Activated naive CD4-positive, alpha-beta T cell treated with anti-CD3 and anti-CD28 coated beads, Interleukin-2, amount 50 U/mL, for 16 hours (primary cell): ENCODE data around the gene PGLYRP2.
"Not testable (repeated sequence)": the region's sequence is repeated elsewhere in the genome, so short reads cannot be mapped to it uniquely, and the experiment has no call there.

Experiments
- DNase-seq: peaks from one replicate; pipeline ENCODE4 v3.0.0-alpha.2; 2020

Gene PGLYRP2

GRCh38 chr19:15479391-15480345, at the start of gene PGLYRP2:
Gene PGLYRP2, minus strand, starts transcription at chr19:15479501. Its CDS starts 130 bp downstream, at chr19:15479371.
- DNase-seq, result no peak

GRCh38 chr19:15527705-15528104, 48.4 kb upstream of the PGLYRP2 start:
- no peak for DNase-seq

- DNase-seq, result no peak
Measured at GRCh38 chr19:15526408-15526807, 47.1 kb upstream of the PGLYRP2 start.

GRCh38 chr19:15525291-15525690, 46.0 kb upstream of the PGLYRP2 start:
- no peak for DNase-seq

GRCh38 chr19:15524781-15525180, 45.5 kb upstream of the PGLYRP2 start:
- no peak for DNase-seq

GRCh38 chr19:15519433-15519976, 40.2 kb upstream of the PGLYRP2 start:
- no peak for DNase-seq

- no peak for DNase-seq
Measured at GRCh38 chr19:15517778-15518177, 38.5 kb upstream of the PGLYRP2 start.

GRCh38 chr19:15516363-15516762, 37.1 kb upstream of the PGLYRP2 start:
- DNase-seq, result no peak

GRCh38 chr19:15515227-15515625, 35.9 kb upstream of the PGLYRP2 start:
- DNase-seq, result not testable (repeated sequence)

- no peak for DNase-seq
Measured at GRCh38 chr19:15511671-15512424, 32.5 kb upstream of the PGLYRP2 start.

GRCh38 chr19:15508035-15508710, 28.9 kb upstream of the PGLYRP2 start, which contains the start of gene CYP4F22:
Gene CYP4F22, plus strand, starts transcription at chr19:15508525. Its CDS starts 16,812 bp downstream, at chr19:15525337.
- DNase-seq, result peak; percentile 29

- no peak for DNase-seq
Measured at GRCh38 chr19:15507068-15508034, 28.1 kb upstream of the PGLYRP2 start.

- DNase-seq, result no peak
Measured at GRCh38 chr19:15506074-15506571, 26.8 kb upstream of the PGLYRP2 start.

- no peak for DNase-seq
Measured at GRCh38 chr19:15502264-15502663, 23.0 kb upstream of the PGLYRP2 start.

GRCh38 chr19:15501596-15501995, 22.3 kb upstream of the PGLYRP2 start:
- no peak for DNase-seq

GRCh38 chr19:15498910-15499309, 19.6 kb upstream of the PGLYRP2 start:
- DNase-seq, result no peak

- no peak for DNase-seq
Measured at GRCh38 chr19:15498156-15498858, 19.0 kb upstream of the PGLYRP2 start.

- no peak for DNase-seq
Measured at GRCh38 chr19:15495151-15495550, 15.8 kb upstream of the PGLYRP2 start.

- no peak for DNase-seq
Measured at GRCh38 chr19:15488489-15489226, 9.4 kb upstream of the PGLYRP2 start.

- no peak for DNase-seq
Measured at GRCh38 chr19:15487038-15487437, 7.7 kb upstream of the PGLYRP2 start.
